Activated CD4-positive, CD25-positive, alpha-beta regulatory T cell treated with anti-CD3 and anti-CD28 coated beads, Interleukin-2, amount 50 U/mL, for 16 hours (primary cell): ENCODE measurements around the gene SUGP1.
"Not testable (repeated sequence)": the region's sequence is repeated elsewhere in the genome, so short reads cannot be mapped to it uniquely, and the experiment has no call there.

Experiments used
- DNase-seq: peaks from one replicate; pipeline ENCODE4 v3.0.0-alpha.2; 2020; ENCODE audit warnings: low read depth, low spot score

The SUGP1 gene

DNA sequence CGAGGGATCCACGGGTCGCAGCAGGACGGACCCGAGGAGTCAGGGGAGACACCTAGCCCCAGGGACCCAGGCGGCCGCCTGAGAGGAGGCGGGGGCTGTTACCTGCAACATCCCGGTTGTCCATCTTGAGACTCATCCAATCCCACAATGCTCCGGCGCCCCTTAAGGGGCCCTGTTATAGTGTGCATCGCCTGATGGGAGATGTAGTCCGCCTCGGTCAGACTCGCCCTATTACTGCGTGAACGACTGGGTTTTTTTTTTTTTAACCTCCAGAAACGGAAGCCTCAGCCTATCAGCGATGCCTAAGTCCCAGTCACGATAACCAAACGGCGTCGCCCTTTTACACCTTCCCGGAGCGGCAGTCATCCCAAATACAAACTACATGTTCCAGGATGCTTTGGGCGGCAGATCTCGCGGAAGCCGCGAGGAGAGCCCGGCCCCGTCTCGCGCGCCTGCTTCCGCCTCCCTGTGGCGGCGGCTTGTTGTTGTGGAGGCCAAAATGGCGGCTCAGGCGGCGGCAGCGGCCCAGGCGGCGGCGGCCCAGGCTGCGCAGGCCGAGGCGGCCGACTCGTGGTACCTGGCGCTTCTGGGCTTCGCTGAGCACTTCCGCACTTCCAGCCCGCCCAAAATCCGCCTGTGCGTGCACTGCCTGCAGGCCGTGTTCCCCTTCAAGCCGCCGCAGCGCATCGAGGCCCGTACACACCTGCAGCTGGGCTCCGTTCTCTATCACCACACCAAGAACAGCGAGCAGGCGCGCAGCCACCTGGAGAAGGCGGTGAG lies at the start of gene SUGP1, which contains the start of gene MAU2:
SUGP1 (minus strand) TSS at position 149 of the 780 bp plus-strand sequence; CDS start at position 136, 13 bp downstream.
MAU2 (plus strand) TSS at position 469 of the 780 bp plus-strand sequence; CDS start at position 500, 31 bp downstream.
- peak; percentile 86 for DNase-seq

DNA sequence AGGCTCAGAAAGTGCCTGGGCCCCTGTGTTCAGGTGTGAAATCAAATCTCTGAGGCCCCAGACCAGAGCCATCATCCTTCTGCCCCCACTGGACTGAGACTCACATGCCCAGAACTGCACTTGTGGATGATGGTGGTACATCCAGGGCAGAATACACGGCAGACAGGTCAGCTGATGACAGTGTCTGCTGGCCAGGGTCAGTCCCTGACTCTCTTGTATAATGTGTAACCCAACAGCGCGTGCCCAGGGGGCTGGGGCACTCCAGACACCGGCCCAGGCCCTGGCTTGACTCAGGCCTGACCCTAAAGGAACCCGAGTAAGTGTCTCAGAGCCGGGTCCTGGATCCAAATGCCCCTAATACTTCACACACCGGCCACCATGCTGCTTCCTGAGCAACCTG lies 47.8 kb upstream of the SUGP1 start:
- no peak for DNase-seq

GRCh38 chr19:19366434-19367396 lies 46.4 kb upstream of the SUGP1 start:
- peak; percentile 50 for DNase-seq

- no peak for DNase-seq
Observed at GRCh38 chr19:19362075-19362474, 41.8 kb upstream of the SUGP1 start.

DNA sequence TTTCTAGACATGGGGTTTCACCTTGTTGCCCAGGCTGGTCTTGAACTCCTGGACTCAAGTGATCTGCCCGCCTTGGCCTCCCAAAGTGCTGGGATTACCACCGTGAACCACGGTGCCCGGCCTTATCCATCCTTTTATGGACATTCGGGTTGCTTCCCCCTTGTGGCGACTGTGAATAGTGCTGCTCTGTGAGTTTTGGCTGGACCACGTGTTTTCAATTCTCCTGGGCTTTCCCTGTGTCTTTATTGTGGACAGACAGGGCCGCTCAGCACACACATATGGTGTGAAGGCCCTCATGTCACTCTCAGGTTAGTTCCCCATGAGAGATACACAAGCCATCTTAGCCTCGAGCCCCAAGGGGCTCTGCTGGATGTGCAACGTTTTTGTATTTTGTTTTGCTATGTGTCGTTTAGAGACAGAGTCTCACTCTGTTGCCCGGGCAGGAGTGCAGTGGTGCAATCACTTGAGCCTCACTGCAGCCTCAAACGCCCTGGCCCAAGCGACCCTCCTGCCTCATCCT lies 40.8 kb upstream of the SUGP1 start:
- DNase-seq, result peak; percentile 35

GRCh38 chr19:19356901-19357566 lies 36.7 kb upstream of the SUGP1 start:
- DNase-seq, result no peak

DNA sequence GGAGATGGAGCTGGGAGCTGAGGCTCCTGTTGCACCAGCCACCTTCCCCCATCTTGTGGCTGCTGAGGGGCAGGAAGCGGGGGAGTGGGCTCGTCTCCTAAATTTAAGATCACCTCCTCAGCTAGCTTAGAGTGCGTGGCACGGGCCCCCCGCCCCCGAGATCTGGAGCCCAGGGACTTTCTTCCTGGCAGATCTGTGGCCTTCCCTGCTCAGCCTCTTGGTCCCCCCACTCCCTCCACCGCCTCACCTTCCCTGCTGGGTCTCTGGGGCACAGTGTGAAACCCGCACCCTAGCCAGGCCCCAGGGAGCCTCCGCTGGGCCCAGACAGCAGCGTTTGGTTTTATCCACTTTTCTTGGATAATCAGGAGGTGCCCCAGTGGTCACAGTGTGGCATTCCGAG lies 36.2 kb upstream of the SUGP1 start:
- DNase-seq, result no peak

- no peak for DNase-seq
Observed at GRCh38 chr19:19355606-19356139, 35.4 kb upstream of the SUGP1 start.

- DNase-seq, result no peak
Observed at GRCh38 chr19:19354932-19355331, 34.6 kb upstream of the SUGP1 start.

- no peak for DNase-seq
Observed at GRCh38 chr19:19354007-19354406, 33.7 kb upstream of the SUGP1 start.

GRCh38 chr19:19352823-19353222 lies 32.5 kb upstream of the SUGP1 start:
- DNase-seq, result no peak

GRCh38 chr19:19350756-19351155 lies 30.4 kb upstream of the SUGP1 start:
- not testable (repeated sequence) for DNase-seq

DNA sequence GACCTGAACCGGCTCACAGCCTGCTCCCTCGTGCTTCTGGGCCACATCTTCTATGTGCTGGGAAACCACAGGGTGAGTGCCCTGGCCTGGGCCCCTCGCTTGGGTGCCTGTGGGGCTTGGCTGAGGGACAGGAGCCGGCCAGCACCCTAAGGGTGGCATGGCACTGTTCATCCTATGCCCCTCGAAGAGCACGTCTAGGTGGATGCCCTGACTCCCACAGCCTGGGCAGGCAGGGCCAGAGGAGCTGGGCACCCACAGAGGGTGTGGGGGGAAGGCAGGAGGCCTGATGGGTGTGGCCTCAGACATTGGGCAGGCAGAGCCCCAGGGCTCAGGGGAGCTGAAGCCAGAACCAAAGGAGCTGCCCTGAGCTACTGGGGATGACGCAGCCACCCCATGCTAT lies 29.1 kb upstream of the SUGP1 start:
- no peak for DNase-seq

DNA sequence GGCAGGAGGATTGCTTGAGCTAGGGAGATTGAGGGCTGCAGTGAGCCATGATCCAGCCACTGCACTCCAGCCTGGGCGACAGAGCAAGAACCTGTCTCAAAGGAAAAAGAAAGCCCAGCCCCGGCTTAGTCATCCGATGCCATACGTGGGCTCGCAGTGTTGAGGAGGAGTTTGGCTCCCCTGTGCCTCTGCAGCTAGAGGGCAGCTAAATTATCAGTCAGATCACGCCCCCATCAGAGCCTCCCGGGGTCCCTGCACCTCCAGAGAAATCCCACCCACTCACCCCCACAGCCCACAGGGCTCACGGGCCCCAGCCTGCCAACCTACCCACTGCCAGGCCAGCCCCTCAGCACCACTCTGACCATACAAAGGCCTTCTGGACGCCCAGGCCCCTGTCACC lies 28.0 kb upstream of the SUGP1 start:
- DNase-seq, result no peak

DNA sequence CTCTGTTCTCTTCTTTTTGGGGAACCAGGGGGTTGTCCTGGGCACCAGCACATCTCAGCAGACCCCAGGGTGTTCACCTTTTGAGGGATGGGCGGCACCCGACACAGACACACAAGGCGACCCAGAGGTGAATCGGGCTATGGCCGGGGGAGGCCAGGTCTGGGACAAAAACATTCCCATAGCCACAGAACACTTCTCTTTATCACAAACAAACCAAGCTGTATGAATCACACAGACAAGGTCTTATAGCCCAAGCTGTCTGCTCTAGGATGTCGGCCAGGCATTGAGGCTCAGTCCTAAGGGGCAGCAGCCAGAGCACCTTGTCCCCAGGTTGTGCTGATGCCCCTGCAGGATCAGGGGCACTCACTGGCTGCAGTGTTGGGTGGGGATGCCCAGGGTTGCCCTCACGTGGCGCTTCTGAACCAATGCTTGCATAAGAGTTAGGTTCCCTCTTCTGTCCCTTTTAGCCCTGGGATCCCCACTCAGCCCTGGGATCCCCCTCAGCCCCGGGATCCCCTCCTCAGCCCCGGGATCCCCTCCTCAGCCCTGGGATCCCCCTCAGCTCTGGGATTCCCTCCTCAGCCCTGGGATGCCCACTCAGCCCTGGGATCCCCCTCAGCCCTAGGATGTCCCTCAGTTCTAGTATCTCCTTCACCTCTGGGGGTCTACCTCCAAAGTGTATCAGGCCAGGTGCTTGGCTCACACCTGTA lies 27.2 kb upstream of the SUGP1 start:
- no peak for DNase-seq

GRCh38 chr19:19345970-19346369 lies 25.7 kb upstream of the SUGP1 start:
- DNase-seq, result no peak

DNA sequence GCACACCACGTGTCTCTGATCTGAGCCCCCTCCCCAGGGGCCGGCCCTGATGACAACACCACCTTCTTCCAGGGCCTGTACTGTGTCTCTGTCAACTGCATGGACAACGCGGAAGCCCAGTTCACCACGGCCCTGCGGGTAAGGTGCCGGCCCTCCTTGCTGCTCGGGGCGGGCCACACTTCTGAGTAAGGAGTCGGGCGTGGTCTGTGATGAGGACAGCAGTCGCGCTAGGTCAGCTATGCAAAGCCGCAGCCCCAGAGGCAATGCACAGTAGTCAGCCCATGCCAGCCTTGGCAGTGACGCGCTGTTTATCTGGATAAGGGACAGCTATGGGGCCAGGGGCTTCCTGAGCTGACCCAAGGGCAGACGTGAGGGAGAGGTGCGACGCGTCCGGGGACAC lies 24.9 kb upstream of the SUGP1 start:
- no peak for DNase-seq

GRCh38 chr19:19343762-19344161 lies 23.5 kb upstream of the SUGP1 start:
- no peak for DNase-seq

DNA sequence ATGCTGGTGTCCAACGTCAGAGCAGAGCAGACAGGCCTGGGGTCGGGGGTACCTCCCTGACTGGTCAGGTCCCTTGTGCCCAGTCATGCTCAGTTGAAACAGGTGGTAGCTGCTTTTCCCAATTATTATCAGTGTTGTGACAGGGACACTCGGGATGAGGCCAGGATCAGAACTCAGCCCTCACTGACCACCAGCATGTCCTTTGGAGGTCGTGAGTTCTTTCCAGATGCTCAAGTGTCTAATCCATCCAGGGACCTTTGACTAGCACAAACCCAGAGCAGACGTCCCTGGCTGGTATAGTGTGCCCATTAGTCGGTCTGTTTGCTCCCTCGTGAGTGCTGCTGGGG lies 22.7 kb upstream of the SUGP1 start:
- no peak for DNase-seq

DNA sequence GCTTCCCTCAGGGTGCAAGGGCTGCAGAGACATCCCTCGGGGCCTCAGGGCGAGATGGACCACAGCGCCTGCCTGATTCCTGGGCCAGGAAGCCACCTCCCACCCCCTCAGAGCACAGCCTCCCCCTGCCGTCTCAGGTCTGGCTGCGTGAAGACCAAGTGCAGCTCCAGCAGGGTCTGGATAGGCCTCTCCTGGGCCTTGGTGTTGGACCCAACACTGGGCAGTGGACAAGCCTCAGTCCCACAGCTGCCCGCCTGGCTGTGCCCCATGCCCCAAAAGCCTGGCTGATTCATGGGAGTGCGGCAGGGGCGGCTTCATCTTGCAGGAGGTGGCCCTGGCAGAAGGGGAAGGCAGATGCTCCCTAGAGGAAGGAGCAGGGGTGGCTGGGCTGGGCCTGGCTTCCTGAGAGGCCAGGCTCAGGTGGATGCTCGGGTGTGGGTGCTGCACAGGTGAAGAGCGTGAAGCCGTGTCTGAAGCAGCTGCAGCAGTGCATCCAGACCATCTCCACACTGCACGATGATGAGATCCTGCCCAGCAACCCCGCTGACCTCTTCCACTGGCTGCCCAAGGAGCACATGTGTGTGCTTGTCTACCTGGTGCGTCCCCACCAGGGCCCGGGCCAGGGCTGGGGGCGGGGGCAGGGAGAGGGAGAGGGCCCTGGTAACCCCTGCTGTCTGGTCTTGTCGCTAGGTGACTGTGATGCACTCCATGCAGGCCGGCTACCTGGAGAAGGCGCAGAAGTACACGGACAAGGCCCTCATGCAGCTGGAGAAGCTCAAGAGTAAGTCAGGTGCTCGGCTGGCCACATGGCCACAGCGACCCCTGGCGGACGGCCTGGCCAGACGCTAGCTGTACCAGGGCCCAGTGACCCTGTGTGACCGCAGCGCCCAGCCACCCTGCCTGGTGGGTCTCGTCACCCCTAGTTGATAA lies 22.0 kb upstream of the SUGP1 start:
- no peak for DNase-seq
